Pancreas (tissue), 10 donors: ENCODE data around the gene MVK. TPM values are rescaled to one million over a fixed set of nuclear protein-coding genes. Genes with fewer than 3 reads are reported as not detected.

Source experiments
- ATAC-seq, 4 donors: fragments of 200-7000 bp; cut with Tn5 transposase; one replicate each; pipeline versions ENCODE4 v1.8.0 to v1.9.1; 2020; ENCODE audit warnings: mild to moderate bottlenecking in 4 of 4, moderate library complexity in 4 of 4
- DNase-seq, 6 donors: peaks; one replicate each; pipeline ENCODE4 v3.0.0-alpha.2; 2020
- FAIRE-seq: peaks from 2 replicates; lab custom pipeline; 2012; peaks lifted over from hg19 to GRCh38; lab: Jason Lieb, UNC
- H3K27ac ChIP-seq, 4 donors: fragments of 200-600 bp; sonication (generic); 1 replicate in 3 of 4; 2 replicates in 1 of 4; pipeline versions ENCODE4 v1.5.0 to v1.8.0; 2020
- H3K27me3 ChIP-seq, 4 donors: fragments of 200-600 bp; one replicate each; pipeline ENCODE4 v1.8.0; 2021
- H3K36me3 ChIP-seq, 3 donors: fragments of 200-600 bp; sonication (generic) in 1 of 3; one replicate each; pipeline versions ENCODE4 v1.5.0 to v1.8.0; 2020 to 2021
- H3K4me1 ChIP-seq, 3 donors: fragments of 200-600 bp; one replicate each; pipeline ENCODE4 v1.8.0; 2021
- H3K4me3 ChIP-seq, 4 donors: fragments of 200-600 bp; sonication (generic) in 2 of 4; one replicate each; pipeline versions ENCODE4 v1.5.0 to v1.8.0; 2020 to 2021
- H3K9me3 ChIP-seq, 4 donors: fragments of 200-600 bp; one replicate each; pipeline ENCODE4 v1.8.0; 2021
- WGBS, 2 donors: extraction: QIAGEN DNeasy Blood & Tissue Kit; methylation state at CpG; one replicate each; pipeline ENCODE4 v1.1.7; 2013; 5-methylcytosine and 5-hydroxymethylcytosine counted together
- intact Hi-C, 3 donors: fragments of 100-400 bp; cut with DNase I; formaldehyde crosslinking; loops; one replicate each; pipeline versions ENCODE4 v1.11.1 to v1.14.2; 2022
- polyA plus RNA-seq, 2 donors: library from polyadenylated mRNA; stranded (reverse); fragments of 200-250 nt; gene quantifications; one replicate each; pipeline ENCODE4 v1.2.3, GENCODE V29; 2013
- total RNA-seq, 6 donors: library from RNA; stranded (reverse); fragmentation: NEBNext Ultra II Directional in 4 of 6; extraction: Animal tissue kit (Norgen Biotek cat#: 25700) in 4 of 6; gene quantifications; one replicate each; pipeline versions ENCODE4 v1.2.1 to v1.2.4, GENCODE V29; 2021 to 2023
- TF ChIP-seq, protein P1 (sequence below), 4 donors: fragments of 200-600 bp; sonication (generic) in 3 of 4; IDR thresholded peaks; one replicate each; pipeline versions ENCODE4 v1.5.0 to v1.8.0; 2021; ENCODE audit warnings: antibody characterized with exemption in 4 of 4
- donor health status: healthy with polysubstance abuse.
- donor health status: DM: no; HTN: no; CAD: no; lungs with moderate emphysema.
- donor health status: DM: no; HTN: no; CAD: no.
- donor health status: control.
- donor health status: control.
- donor health status: Bipolar disorder and iron deficiency.
- donor health status: DM: yes; HTN: yes; CAD: no.
- donor health status: DM: no; HTN: no; CAD: no.
- donor health status: DM: no; HTN: no; CAD: no.
- donor health status: DM: yes; HTN: yes; CAD: no.

MVK gene
- total and polyA plus RNA-seq, 8 donors = 5.8 to 15.9 (median 7.4) TPM

DNA sequence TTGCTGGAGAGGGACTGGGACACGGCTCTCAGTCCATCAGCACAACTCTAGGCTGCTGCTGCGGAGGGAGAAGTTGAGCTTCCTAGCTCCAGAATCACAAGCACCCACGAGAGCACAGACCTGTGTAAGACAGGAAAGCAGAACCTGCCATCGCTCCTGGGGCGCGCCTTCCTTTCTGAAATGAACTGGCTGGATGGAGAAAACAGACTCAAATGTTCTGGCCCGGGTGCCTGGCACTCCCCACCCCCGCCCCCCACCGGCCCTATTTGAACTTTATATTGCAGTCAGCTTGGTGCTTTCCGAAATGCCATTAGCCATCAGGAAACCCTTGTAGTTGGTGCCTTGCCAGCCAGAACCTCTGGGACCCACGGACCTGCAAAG is 23.8 kb downstream of the MVK start:
- H3K36me3 ChIP-seq = no peaks in the 10 kb centered on the region
- TF ChIP-seq, protein P1, sequence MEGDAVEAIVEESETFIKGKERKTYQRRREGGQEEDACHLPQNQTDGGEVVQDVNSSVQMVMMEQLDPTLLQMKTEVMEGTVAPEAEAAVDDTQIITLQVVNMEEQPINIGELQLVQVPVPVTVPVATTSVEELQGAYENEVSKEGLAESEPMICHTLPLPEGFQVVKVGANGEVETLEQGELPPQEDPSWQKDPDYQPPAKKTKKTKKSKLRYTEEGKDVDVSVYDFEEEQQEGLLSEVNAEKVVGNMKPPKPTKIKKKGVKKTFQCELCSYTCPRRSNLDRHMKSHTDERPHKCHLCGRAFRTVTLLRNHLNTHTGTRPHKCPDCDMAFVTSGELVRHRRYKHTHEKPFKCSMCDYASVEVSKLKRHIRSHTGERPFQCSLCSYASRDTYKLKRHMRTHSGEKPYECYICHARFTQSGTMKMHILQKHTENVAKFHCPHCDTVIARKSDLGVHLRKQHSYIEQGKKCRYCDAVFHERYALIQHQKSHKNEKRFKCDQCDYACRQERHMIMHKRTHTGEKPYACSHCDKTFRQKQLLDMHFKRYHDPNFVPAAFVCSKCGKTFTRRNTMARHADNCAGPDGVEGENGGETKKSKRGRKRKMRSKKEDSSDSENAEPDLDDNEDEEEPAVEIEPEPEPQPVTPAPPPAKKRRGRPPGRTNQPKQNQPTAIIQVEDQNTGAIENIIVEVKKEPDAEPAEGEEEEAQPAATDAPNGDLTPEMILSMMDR (IDR thresholded peaks at IDR 0.05) = no peak
- no peak overlapping the region for H3K4me3 ChIP-seq
- 37 to 47% methylated on average over 11 of the region's 11 CpGs for WGBS, 2 donors
- H3K27me3 ChIP-seq = no peaks in the 10 kb centered on the region
- no peak for ATAC-seq
- H3K4me1 ChIP-seq = peaks cover 0 to 14% (median 12%) of the 10 kb centered on the region in 3 donors
- FAIRE-seq = no peak
- no peaks in the 10 kb centered on the region for H3K9me3 ChIP-seq
- DNase-seq = no peak
- H3K27ac ChIP-seq = no peak overlapping the region
- intact Hi-C loops = loop anchor here in 2 of 3 donors (5.0 kb wide), 1 partner anchor 180 kb away; no protein-coding TSS in a partner anchor

DNA sequence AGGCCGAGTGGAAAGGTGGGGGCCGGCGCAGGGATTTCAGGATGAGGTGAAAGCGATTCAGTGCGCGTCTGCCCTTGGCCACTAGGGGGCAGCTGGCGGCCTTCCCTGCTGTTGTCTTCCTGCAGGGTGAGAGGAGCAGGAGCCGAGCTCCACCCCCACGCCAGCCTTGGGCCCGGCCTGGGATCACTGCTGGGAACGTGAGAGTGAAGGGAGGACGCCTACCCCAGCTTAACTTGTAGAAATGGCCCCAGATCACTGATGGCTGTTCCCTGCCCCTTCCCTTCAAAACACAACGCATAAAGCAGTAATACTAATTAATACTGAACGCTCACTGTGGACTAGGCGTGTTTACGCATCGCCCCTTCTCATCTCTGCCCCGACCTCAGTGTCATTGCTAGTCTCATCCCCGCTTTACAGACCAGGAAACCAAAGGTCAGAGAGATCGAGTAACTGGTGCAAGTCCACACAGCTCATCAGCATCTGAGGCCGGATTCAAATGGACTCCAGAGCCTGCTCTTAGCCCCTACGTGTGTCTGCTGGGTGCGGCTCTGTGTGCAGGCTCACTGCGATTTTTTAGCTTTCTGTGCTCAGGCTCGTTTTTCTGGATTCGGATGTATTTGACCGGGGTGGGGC is 24.3 kb downstream of the MVK start:
- no peak for FAIRE-seq
- TF ChIP-seq, protein P1 (IDR thresholded peaks at IDR 0.05) = peak; percentile 90 to 96 (median 92)
- Histone ChIP-seq H3K4me3 (no peak overlapping the region), H3K4me1 (peaks cover 0 to 14% (median 12%) of the 10 kb centered on the region in 3 donors), H3K27me3 (no peaks in the 10 kb centered on the region), H3K27ac (no peak overlapping the region), H3K36me3 (no peaks in the 10 kb centered on the region), H3K9me3 (no peaks in the 10 kb centered on the region)
- 32 to 36% methylated on average over 27 of the region's 27 CpGs for WGBS, 2 donors
- peak; percentile 87 to 97 (median 94) for ATAC-seq
- DNase-seq = peak; percentile 78 to 95 (median 89)
- intact Hi-C loops = loop anchor here in 2 of 3 donors (5.0 kb wide), 1 partner anchor 179 kb away; no protein-coding TSS in a partner anchor

DNA sequence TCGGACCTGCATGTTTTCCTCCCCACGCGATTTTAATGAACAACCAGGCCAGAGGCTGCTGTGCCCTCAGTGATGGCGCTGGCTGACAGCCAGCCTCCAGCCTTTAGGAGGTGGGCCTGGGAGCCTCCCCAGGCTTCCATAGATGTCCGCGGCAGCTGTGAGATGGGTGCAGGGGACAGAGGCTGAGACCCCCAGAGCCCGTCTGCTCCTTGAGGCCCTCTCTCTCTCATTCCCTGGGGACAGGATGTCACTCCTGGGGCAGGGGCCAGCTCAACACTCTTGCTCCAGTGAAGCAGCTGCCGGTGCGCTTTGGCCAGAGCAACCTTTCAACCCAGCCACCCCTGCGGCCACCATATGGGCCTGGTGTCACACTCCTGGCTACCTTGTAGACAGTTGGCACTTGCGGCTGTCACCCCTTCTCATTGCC is 24.8 kb downstream of the MVK start:
- TF ChIP-seq, protein P1 (IDR thresholded peaks at IDR 0.05) = no peak
- peaks cover 0 to 14% (median 12%) of the 10 kb centered on the region in 3 donors for H3K4me1 ChIP-seq
- FAIRE-seq (no peak), ATAC-seq (no peak), DNase-seq (no peak)
- H3K4me3 ChIP-seq = no peak overlapping the region
- no peaks in the 10 kb centered on the region for H3K36me3 ChIP-seq
- WGBS, 2 donors = 69 to 74% methylated on average over 11 of the region's 11 CpGs
- intact Hi-C loops = loop anchor here in 2 of 3 donors (5.0 kb wide), 1 partner anchor 179 kb away; no protein-coding TSS in a partner anchor
- H3K9me3 ChIP-seq = no peaks in the 10 kb centered on the region
- H3K27me3 ChIP-seq = no peaks in the 10 kb centered on the region
- no peak overlapping the region for H3K27ac ChIP-seq

GRCh38 chr12:109599087-109599486 is 25.5 kb downstream of the MVK start:
- Histone ChIP-seq H3K27me3 (no peaks in the 10 kb centered on the region), H3K9me3 (no peaks in the 10 kb centered on the region), H3K4me1 (peaks cover 0 to 14% (median 12%) of the 10 kb centered on the region in 3 donors), H3K4me3 (no peak overlapping the region), H3K36me3 (no peaks in the 10 kb centered on the region), H3K27ac (no peak overlapping the region)
- intact Hi-C loops = loop anchor here in 2 of 3 donors (5.0 kb wide), 1 partner anchor 178 kb away; no protein-coding TSS in a partner anchor
- FAIRE-seq = no peak
- DNase-seq = no peak
- TF ChIP-seq, protein P1 (IDR thresholded peaks at IDR 0.05) = no peak
- 62 to 76% methylated on average over 7 of the region's 7 CpGs for WGBS, 2 donors
- no peak for ATAC-seq

- ATAC-seq (peak; percentile 48 to 71 (median 60)), DNase-seq (peak in 2 of 6 donors; percentile 49 to 71), FAIRE-seq (no peak)
- 38 to 39% methylated on average over 2 of the region's 2 CpGs for WGBS, 2 donors
- Histone ChIP-seq H3K36me3 (no peaks in the 10 kb centered on the region), H3K4me3 (no peak overlapping the region), H3K4me1 (peaks cover 0 to 14% (median 12%) of the 10 kb centered on the region in 3 donors), H3K9me3 (no peaks in the 10 kb centered on the region), H3K27me3 (no peaks in the 10 kb centered on the region), H3K27ac (peak overlapping the region in 1 of 4 donors; percentile 26)
- intact Hi-C loops = loop anchor here in 1 of 3 donors (10.0 kb wide), 1 partner anchor 114 kb away; the partner anchor contains the start of gene FAM222A
- TF ChIP-seq, protein P1 (IDR thresholded peaks at IDR 0.05) = no peak
These were observed 26.9 kb downstream of the MVK start for GRCh38 chr12:109600481-109600880.
